ENCODE measurements around the gene EZH1.

The EZH1 gene

GRCh38 chr17:42683407-42684034 lies 61.3 kb downstream of the EZH1 start:
- no peak for TF ChIP-seq CTCF (conservative IDR thresholded peaks at IDR 0.05)
- H3K27ac ChIP-seq = no peak overlapping the region

GRCh38 chr17:42682722-42683403 lies 62.0 kb downstream of the EZH1 start:
- no peak for TF ChIP-seq CTCF (conservative IDR thresholded peaks at IDR 0.05)
- peak overlapping the region; percentile 11; the same call in 1 of the 2 replicates for H3K27ac ChIP-seq

GRCh38 chr17:42681976-42682721 lies 62.7 kb downstream of the EZH1 start, which contains the start of gene CNTNAP1:
TSS of gene CNTNAP1 (plus strand) at chr17:42682531. CDS start at chr17:42682830, 299 bp downstream.
- H3K27ac ChIP-seq = peak within 1 kb of the TSS; percentile 11; the same call in 1 of the 2 replicates
- no peak for TF ChIP-seq CTCF (conservative IDR thresholded peaks at IDR 0.05)

- no peak for TF ChIP-seq CTCF (conservative IDR thresholded peaks at IDR 0.05)
- no peak overlapping the region for H3K27ac ChIP-seq
Measured at GRCh38 chr17:42680331-42680808, 64.5 kb downstream of the EZH1 start.

- TF ChIP-seq CTCF (conservative IDR thresholded peaks at IDR 0.05) = peak; percentile 85
- H3K27ac ChIP-seq = peak overlapping the region; percentile 71
Measured at GRCh38 chr17:42679492-42680330, 65.1 kb downstream of the EZH1 start.

GRCh38 chr17:42678951-42679491 lies 65.8 kb downstream of the EZH1 start:
- peak overlapping the region; percentile 71 for H3K27ac ChIP-seq
- no peak for TF ChIP-seq CTCF (conservative IDR thresholded peaks at IDR 0.05)
